Left forelimb (tissue), 1 donor: ENCODE results near the gene ZP3.
"Not testable (repeated sequence)": the region's sequence is repeated elsewhere in the genome, so short reads cannot be mapped to it uniquely, and the experiment has no call there.

Experiments used
- DNase-seq: peaks from one replicate; pipeline ENCODE4 v3.0.0-alpha.2; 2018; ENCODE audit warnings: low spot score

Gene ZP3

GRCh38 chr7:76485822-76486610, 61.3 kb downstream of the ZP3 start:
- not testable (repeated sequence) for DNase-seq

- not testable (repeated sequence) for DNase-seq
These were observed 61.9 kb downstream of the ZP3 start for GRCh38 chr7:76486618-76487017.

GRCh38 chr7:76487969-76488368, 63.2 kb downstream of the ZP3 start:
- DNase-seq = not testable (repeated sequence)
